ENCODE data around the gene RGL1. TPM values are rescaled to one million over a fixed set of nuclear protein-coding genes. Genes with fewer than 3 reads are reported as not detected.

Gene RGL1
- total and polyA plus RNA-seq, 8 donors: 0.58 to 22.2 (median 8.5) TPM

DNA sequence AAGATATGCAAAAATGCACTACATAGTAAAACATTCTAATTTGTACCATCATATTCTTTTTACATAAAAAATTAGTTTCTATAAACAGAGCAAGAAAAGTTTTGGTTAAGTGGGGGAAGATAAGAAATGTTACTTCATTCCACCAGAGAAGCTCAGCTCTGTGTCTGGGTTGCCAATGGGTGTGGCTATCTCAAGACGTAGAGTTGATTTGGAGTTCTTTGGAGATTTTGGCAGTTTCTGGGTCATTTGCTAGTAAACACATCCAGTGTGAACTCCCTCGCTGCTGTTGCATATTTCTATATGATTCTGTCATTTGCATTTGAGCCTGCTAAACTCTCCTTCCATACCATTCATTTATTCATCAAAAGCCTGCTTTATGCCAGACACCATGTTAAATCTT is 7.2 kb downstream of the RGL1 start:
- WGBS, 5 donors: 56 to 72% (median 63%) methylated on average over 2 of the region's 2 CpGs
- Histone ChIP-seq H3K4me3 (no peak overlapping the region), H3K4me1 (peaks cover 0 to 80% (median 36%) of the 10 kb centered on the region in 4 donors)

DNA sequence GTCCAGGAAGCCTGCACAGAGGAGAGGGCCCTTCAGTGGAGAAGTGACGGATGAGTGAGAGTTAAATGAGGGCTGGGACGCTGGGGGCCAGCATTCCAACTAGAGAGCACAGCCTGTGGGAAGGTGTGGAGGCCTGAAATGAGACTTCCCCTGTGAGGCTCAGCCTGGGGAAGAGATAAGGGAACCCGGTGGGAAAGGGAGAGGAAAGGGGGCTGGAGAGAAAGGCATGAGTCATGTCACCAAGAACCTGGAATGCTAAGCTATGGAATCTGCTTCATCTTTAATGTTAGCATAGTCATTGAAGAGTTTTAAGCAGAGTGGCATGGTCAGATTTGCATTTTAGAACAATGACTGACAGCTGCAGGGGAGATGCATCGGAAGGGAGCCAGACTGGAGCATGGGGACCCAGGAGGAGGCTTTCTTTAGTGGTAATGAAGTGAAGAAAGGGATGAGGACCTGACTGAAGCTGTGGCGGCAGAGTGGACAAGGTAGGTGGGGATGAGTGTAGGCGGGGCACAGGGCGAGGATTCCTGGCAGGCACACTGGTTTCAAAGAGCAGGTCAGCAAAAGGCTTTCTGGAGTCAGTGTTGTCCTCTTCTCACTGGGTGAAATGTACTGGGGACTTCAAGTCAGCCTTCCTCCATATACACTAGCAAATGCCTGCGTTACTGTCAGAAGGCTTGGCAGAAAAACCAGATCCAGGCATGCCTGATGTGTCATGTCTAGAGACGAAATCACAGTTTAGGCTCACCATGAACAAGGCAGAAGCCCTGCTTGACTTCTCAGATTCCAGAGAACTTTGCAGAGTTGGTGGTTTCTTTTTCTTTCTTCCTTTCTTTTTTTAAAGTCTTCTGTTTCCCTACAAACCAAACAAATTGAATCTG is 8.0 kb downstream of the RGL1 start:
- peaks cover 0 to 80% (median 40%) of the 10 kb centered on the region in 4 donors for H3K4me1 ChIP-seq
- intact Hi-C loops (cut with DNase I; ENCODE audit: low total_unique reads): no loop called here
- H3K4me3 ChIP-seq: no peak overlapping the region
- WGBS, 5 donors: 56 to 64% (median 61%) methylated on average over 9 of the region's 9 CpGs
- H3K27ac ChIP-seq: peak overlapping the region in 3 of 5 donors; percentile 23 to 62 (median 45)
- no peaks in the 10 kb centered on the region for H3K9me3 ChIP-seq
- H3K36me3 ChIP-seq: no peaks in the 10 kb centered on the region
- H3K27me3 ChIP-seq: no peaks in the 10 kb centered on the region
- DNase-seq: no peak
- no peak for TF ChIP-seq EP300 (IDR thresholded peaks at IDR 0.05)
- TF ChIP-seq POLR2AphosphoS5 (IDR thresholded peaks at IDR 0.05): peak in 1 of 3 donors; percentile 18

More for the DNA sequence above, 7.2 kb downstream of the RGL1 start:
- DNase-seq: peak in 1 of 2 donors; percentile 49
- Histone ChIP-seq H3K9me3 (no peaks in the 10 kb centered on the region), H3K36me3 (no peaks in the 10 kb centered on the region), H3K27ac (peak overlapping the region in 3 of 5 donors; percentile 23 to 62 (median 45)), H3K27me3 (no peaks in the 10 kb centered on the region)
- TF ChIP-seq EP300 (IDR thresholded peaks at IDR 0.05): no peak
- no peak for TF ChIP-seq POLR2AphosphoS5 (IDR thresholded peaks at IDR 0.05)
- TF ChIP-seq POLR2A (IDR thresholded peaks at IDR 0.05): no peak
- TF ChIP-seq, protein P1, sequence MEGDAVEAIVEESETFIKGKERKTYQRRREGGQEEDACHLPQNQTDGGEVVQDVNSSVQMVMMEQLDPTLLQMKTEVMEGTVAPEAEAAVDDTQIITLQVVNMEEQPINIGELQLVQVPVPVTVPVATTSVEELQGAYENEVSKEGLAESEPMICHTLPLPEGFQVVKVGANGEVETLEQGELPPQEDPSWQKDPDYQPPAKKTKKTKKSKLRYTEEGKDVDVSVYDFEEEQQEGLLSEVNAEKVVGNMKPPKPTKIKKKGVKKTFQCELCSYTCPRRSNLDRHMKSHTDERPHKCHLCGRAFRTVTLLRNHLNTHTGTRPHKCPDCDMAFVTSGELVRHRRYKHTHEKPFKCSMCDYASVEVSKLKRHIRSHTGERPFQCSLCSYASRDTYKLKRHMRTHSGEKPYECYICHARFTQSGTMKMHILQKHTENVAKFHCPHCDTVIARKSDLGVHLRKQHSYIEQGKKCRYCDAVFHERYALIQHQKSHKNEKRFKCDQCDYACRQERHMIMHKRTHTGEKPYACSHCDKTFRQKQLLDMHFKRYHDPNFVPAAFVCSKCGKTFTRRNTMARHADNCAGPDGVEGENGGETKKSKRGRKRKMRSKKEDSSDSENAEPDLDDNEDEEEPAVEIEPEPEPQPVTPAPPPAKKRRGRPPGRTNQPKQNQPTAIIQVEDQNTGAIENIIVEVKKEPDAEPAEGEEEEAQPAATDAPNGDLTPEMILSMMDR (IDR thresholded peaks at IDR 0.05): no peak
- intact Hi-C loops (cut with DNase I; ENCODE audit: low total_unique reads): no loop called here

DNA sequence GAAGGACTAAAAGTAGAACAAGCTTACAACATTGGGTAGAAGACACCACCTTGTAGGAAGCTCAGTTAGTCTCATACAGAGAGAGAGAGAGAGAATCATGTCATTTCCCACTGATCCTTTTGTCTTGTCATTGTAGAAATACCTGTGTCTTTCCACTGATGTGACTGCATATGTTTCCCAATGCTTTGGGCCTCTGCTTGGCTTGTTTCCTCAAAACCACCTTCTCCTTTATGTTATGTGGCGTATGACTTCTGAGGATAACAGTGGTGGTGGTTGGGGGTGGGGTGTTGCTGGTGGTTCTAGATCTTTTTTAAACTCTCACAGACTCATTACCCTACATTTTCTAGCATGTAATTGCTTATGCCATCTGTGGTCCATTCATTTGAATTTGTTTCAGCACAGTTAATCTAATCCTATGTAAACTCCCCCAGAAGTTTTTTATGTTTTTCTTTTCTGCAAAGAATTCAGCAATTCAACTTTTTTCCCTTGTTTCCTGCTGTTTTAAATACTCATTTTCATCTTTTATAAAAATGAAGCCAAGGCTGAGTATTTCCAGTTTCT is 9.3 kb downstream of the RGL1 start:
- Histone ChIP-seq H3K27ac (peak overlapping the region in 1 of 5 donors; percentile 68), H3K4me1 (peaks cover 0 to 81% (median 39%) of the 10 kb centered on the region in 4 donors), H3K9me3 (no peaks in the 10 kb centered on the region), H3K27me3 (no peaks in the 10 kb centered on the region), H3K4me3 (no peak overlapping the region), H3K36me3 (no peaks in the 10 kb centered on the region)
- WGBS, 5 donors: 89 to 100% (median 95%) methylated on average over 1 of the region's 1 CpG
- TF ChIP-seq EP300 (IDR thresholded peaks at IDR 0.05) (no peak), POLR2A (IDR thresholded peaks at IDR 0.05) (no peak), POLR2AphosphoS5 (IDR thresholded peaks at IDR 0.05) (no peak)
- TF ChIP-seq, protein P1 (IDR thresholded peaks at IDR 0.05): no peak
- no peak for DNase-seq
- intact Hi-C loops (cut with DNase I; ENCODE audit: low total_unique reads): no loop called here

DNA sequence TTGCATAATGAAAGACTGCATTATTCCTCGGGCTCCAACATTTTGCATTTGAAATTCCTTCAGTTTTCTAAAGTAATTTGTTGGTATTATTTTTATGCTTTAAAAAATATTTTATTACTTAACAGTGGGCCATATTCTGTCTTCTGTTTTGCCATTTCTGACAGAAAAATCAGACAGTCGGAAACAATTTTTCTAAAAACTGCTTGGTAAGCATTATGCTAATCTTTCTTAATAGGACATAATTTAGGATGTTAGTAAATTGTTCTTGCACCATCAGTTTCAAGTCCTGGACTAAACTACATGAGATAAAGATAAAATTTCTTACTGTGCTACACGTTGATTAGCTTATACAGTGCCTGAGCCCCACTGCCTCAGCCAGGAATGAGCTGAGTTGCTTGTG is 11.2 kb downstream of the RGL1 start:
- Histone ChIP-seq H3K4me1 (peaks cover 0 to 72% (median 31%) of the 10 kb centered on the region in 4 donors), H3K4me3 (no peak overlapping the region), H3K36me3 (no peaks in the 10 kb centered on the region), H3K9me3 (no peaks in the 10 kb centered on the region), H3K27me3 (no peaks in the 10 kb centered on the region), H3K27ac (peak overlapping the region in 2 of 5 donors; percentile 27 to 68)
- TF ChIP-seq, protein P1 (IDR thresholded peaks at IDR 0.05): no peak
- no peak for TF ChIP-seq POLR2A (IDR thresholded peaks at IDR 0.05)
- no peak for TF ChIP-seq EP300 (IDR thresholded peaks at IDR 0.05)
- TF ChIP-seq POLR2AphosphoS5 (IDR thresholded peaks at IDR 0.05): no peak
- 76 to 79% (median 79%) methylated on average over 3 of the region's 3 CpGs for WGBS, 5 donors
- intact Hi-C loops (cut with DNase I; ENCODE audit: low total_unique reads): no loop called here
- no peak for DNase-seq
